ENCODE results near the gene JUN. TPM values are rescaled to one million over a fixed set of nuclear protein-coding genes. Genes with fewer than 3 reads are reported as not detected.

JUN gene
- total RNA-seq, 2 donors from 2014 or later = 74.3 to 199 TPM

GRCh38 chr1:58789996-58790660, 6.3 kb upstream of the JUN start:
- no peak for TF ChIP-seq CTCF (IDR thresholded peaks at IDR 0.05)
- Histone ChIP-seq H3K36me3 (no peaks in the 10 kb centered on the region), H3K4me3 (no peak overlapping the region), H3K27me3 (no peaks in the 10 kb centered on the region), H3K9me3 (no peaks in the 10 kb centered on the region), H3K27ac (no peak overlapping the region), H3K4me1 (peaks cover 0 to 11% of the 10 kb centered on the region in 2 donors)
- no peak for DNase-seq (ENCODE audit: low spot score)

- Histone ChIP-seq H3K4me3 (no peak overlapping the region), H3K4me1 (peaks cover 0 to 11% of the 10 kb centered on the region in 2 donors), H3K9me3 (no peaks in the 10 kb centered on the region), H3K36me3 (no peaks in the 10 kb centered on the region), H3K27ac (no peak overlapping the region), H3K27me3 (no peaks in the 10 kb centered on the region)
- no peak for TF ChIP-seq CTCF (IDR thresholded peaks at IDR 0.05)
- no peak for DNase-seq (ENCODE audit: low spot score)
Measured at GRCh38 chr1:58789322-58789856, 5.5 kb upstream of the JUN start.

GRCh38 chr1:58788259-58788658, 4.4 kb upstream of the JUN start:
- DNase-seq (ENCODE audit: low spot score) = no peak
- H3K27me3 ChIP-seq = no peaks in the 10 kb centered on the region
- no peaks in the 10 kb centered on the region for H3K36me3 ChIP-seq
- TF ChIP-seq CTCF (IDR thresholded peaks at IDR 0.05) = no peak
- H3K4me1 ChIP-seq = peaks cover 0 to 11% of the 10 kb centered on the region in 2 donors
- no peak overlapping the region for H3K27ac ChIP-seq
- no peak overlapping the region for H3K4me3 ChIP-seq
- H3K9me3 ChIP-seq = no peaks in the 10 kb centered on the region

GRCh38 chr1:58786927-58787245, 3.0 kb upstream of the JUN start:
- H3K27ac ChIP-seq = peak overlapping the region; percentile 99 to 100
- DNase-seq (ENCODE audit: low spot score) = no peak
- H3K4me1 ChIP-seq = peaks cover 0 to 11% of the 10 kb centered on the region in 2 donors
- H3K4me3 ChIP-seq = no peak overlapping the region
- H3K9me3 ChIP-seq = no peaks in the 10 kb centered on the region
- no peaks in the 10 kb centered on the region for H3K27me3 ChIP-seq
- H3K36me3 ChIP-seq = peaks cover 8% of the 10 kb centered on the region
- no peak for TF ChIP-seq CTCF (IDR thresholded peaks at IDR 0.05)

GRCh38 chr1:58786184-58786926, 2.5 kb upstream of the JUN start:
- peaks cover 0 to 12% of the 10 kb centered on the region in 2 donors for H3K4me1 ChIP-seq
- H3K36me3 ChIP-seq = peaks cover 11% of the 10 kb centered on the region
- DNase-seq (ENCODE audit: low spot score) = no peak
- H3K27me3 ChIP-seq = no peaks in the 10 kb centered on the region
- no peaks in the 10 kb centered on the region for H3K9me3 ChIP-seq
- peak overlapping the region; percentile 99 to 100 for H3K27ac ChIP-seq
- no peak overlapping the region for H3K4me3 ChIP-seq
- TF ChIP-seq CTCF (IDR thresholded peaks at IDR 0.05) = no peak

Measured in right atrium auricular region (tissue), 2 donors.